MM.1S (cell line): ENCODE data around the gene CABP2.

Experiments
- EZH2 ChIP-seq: fragments of 300-600 bp; sonication (generic); optimal IDR thresholded peaks from 2 replicates; pipeline ENCODE3; 2017; ENCODE audit warnings: low read depth, mild to moderate bottlenecking, antibody characterized with exemption, low read length, mixed read lengths
- EZH2phosphoT487 ChIP-seq: fragments of 300-600 bp; sonication (generic); IDR thresholded peaks from 2 replicates; pipeline ENCODE4 v1.6.1; 2018; ENCODE audit warnings: antibody characterized with exemption, low read length
- TF ChIP-seq, protein P1 (sequence below): fragments of 300-600 bp; sonication (generic); IDR thresholded peaks from 2 replicates; pipeline ENCODE4 v1.5.1; 2016; ENCODE audit warnings: antibody characterized with exemption, low read length, mixed read lengths

DNA sequence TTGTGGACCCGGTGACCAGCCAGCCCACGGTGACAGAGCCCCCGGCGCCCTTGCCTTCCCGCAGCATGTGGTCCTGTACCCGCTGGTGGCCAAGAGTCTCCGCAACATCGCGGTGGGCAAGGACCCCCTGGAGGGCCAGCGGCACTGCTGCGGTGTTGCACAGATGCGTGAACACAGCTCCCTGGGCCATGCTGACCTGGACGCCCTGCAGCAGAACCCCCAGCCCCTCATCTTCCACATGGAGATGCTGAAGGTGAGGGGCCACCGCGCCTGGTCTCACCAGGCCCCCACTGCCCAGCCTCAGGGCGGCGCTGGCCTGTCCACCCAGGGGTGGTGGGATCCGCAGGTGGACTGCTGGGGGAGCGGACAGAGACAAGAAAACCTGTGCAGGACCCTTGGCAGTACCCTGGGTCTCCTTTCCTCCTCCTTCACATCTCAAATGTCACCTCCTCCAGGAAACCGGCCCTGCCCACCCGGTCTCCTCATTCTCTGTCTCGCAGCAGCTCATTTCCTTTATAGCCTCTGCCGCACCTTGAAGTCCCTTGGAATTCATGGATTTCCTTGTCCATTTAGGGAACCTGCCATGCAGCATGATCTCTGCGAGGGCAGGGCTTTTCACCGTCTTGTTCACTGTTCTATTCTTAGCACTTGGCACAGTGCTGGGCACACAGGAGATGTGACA, 33.9 kb downstream of the CABP2 start:
- TF ChIP-seq, protein P1, sequence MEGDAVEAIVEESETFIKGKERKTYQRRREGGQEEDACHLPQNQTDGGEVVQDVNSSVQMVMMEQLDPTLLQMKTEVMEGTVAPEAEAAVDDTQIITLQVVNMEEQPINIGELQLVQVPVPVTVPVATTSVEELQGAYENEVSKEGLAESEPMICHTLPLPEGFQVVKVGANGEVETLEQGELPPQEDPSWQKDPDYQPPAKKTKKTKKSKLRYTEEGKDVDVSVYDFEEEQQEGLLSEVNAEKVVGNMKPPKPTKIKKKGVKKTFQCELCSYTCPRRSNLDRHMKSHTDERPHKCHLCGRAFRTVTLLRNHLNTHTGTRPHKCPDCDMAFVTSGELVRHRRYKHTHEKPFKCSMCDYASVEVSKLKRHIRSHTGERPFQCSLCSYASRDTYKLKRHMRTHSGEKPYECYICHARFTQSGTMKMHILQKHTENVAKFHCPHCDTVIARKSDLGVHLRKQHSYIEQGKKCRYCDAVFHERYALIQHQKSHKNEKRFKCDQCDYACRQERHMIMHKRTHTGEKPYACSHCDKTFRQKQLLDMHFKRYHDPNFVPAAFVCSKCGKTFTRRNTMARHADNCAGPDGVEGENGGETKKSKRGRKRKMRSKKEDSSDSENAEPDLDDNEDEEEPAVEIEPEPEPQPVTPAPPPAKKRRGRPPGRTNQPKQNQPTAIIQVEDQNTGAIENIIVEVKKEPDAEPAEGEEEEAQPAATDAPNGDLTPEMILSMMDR = no peak
- TF ChIP-seq EZH2 (no peak), EZH2phosphoT487 (no peak)
